ENCODE results near the gene PFN3.
"Not testable (repeated sequence)": the region's sequence is repeated elsewhere in the genome, so short reads cannot be mapped to it uniquely, and the experiment has no call there.

PFN3 gene

GRCh38 chr5:177425801-177426565 is 25.5 kb upstream of the PFN3 start:
- peak; percentile 99 for DNase-seq (ENCODE audit: low read depth, low spot score)

DNA sequence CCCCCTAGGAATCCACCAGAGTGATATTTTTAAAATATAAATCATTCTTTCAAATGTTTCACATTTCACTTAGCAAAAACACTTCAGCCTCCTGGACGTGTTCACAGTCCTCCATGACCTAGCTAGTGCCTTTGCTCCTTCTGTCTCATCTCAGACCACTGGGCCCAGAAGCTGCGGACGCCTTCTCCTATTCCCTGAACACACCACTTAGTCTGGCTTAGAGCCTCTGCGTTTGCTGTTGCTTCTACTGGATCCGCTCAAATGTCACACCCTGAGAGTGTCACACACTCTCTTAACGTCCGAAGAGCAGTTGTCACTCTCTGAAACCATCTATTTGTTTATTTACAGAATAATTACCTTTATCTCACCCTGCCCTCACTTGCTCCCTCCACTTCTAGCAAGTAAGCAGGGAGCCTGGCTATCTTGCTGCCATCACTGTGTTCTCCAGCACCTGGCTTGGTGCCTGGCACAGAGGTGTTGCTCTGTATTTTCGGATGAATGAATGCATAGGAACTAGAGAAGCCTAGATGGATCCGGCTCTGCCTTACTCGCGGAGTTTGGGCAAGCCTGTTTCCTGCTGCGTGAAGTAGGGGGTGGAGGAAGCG is 24.8 kb upstream of the PFN3 start:
- no peak for DNase-seq (ENCODE audit: low read depth, low spot score)

DNA sequence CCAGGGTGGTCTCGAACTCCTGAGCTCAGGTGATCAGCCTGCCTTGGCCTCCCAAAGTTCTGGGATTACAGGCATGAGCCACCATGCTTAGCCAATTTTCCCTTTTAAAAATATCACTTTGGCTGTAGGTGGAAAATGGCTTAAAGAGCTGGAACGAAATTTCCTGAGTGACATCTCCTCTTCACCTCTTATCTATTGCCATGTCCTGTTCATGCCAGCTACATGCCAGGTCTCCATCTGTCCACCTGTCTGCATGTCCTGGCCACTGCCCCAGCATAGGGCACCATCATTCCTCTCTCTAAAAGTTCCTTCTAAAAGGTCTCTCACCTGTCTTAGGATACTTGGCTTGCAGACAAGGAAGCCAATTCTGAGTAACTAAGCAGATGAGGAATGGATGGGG is 23.2 kb upstream of the PFN3 start:
- DNase-seq (ENCODE audit: low read depth, low spot score), result no peak

DNA sequence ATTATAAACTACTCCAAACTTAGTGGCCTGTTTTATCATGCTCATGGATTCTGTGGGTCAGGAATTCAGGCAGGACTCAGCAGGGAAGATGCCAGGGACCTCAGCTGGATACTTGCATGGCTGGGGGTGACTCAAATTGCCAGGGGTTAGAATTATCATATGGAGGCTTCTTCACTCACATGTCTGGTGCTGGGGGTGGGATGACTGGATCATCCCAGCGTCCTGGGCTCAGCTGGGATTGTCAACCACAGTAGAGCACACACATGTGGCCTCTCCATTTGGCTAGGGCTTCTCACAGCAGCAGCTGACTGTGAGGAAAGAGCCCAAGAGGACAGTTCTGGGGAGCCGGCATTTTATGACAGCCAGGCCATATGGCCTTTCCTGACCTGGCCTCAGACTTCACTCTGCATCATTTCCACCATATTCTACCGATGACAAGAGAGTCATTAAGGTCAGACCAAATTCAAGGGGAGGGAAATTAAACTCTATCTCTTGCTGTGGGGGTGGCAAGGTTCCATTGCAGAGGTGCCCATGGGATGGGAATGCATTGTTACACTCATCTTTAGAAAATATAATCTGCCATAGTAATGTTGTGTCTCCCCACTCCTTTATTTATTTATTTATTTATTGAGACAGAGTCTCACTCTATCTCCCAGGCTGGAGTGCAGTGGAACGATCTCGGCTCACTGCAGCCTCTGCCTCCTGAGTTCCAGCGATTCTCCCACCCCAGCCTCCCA is 20.8 kb upstream of the PFN3 start:
- DNase-seq (ENCODE audit: low read depth, low spot score), result no peak

GRCh38 chr5:177420472-177420871 is 20.0 kb upstream of the PFN3 start:
- not testable (repeated sequence) for DNase-seq (ENCODE audit: low read depth, low spot score)

- DNase-seq (ENCODE audit: low read depth, low spot score), result no peak
Observed at GRCh38 chr5:177419046-177419445, 18.6 kb upstream of the PFN3 start.

DNA sequence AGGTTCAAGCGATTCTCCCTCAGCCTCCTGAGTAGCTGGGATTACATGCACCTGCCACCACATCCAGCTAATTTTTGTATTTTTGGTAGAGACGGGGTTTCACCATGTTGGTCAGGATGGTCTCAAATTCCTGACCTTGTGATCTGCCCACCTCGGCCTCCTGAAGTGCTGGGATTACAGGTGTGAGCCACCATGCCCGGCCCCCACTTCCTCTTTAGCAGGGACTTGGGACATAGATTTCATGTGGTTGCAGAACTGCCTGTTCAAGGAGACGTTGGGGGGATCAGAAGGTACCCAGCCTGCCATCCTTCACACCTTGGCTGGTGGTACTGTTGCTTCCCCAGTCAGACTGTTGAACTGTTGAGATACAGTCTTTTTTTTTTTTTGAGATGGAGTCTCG is 16.6 kb upstream of the PFN3 start:
- DNase-seq (ENCODE audit: low read depth, low spot score), result not testable (repeated sequence)

DNA sequence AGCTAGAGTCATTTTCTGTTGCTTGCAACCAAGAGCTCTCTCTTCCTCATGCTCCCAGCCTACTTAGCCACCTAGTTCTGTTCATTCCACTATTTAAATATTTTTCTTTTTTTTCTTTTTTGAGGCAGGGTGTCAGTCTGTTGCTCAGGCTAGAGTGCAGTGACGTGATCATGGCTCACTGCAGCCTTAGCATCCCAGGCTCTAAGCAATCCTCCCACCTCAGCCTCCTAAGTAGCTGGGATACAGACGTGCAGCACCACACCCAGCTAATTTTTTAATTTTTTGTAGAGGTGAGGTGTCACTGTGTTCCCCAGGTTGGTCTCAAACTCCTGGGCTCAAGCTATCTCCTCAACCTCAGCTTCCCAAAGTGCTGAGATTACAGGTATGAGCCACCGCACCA is 14.0 kb upstream of the PFN3 start:
- no peak for DNase-seq (ENCODE audit: low read depth, low spot score)

GRCh38 chr5:177412603-177413233 is 12.3 kb upstream of the PFN3 start:
- DNase-seq (ENCODE audit: low read depth, low spot score), result no peak

DNA sequence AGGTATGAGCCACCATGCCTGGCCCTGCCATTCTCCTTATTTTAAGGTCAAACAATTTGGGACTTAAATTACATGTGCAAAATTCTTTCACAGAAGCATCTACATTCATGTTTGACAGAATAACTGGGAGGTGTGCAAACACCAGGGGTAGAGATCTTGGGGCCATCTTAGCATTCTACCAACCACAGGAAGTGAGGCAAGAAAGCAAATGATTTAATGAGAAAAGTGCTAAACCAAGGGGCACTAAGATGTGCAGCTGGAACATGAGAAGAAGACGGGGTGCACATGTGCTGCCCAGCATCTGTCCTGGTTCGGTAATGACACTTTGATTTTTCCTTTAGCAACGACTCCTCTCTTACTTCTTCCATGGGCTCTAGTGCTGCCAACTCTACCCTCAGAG is 10.1 kb upstream of the PFN3 start:
- DNase-seq (ENCODE audit: low read depth, low spot score), result no peak

GRCh38 chr5:177409043-177409801 is 8.8 kb upstream of the PFN3 start, which contains the start of gene F12:
TSS of gene F12 (minus strand) at chr5:177409564. CDS start at chr5:177409527, 37 bp downstream.
- DNase-seq (ENCODE audit: low read depth, low spot score), result no peak

GRCh38 chr5:177405805-177406204 is 5.3 kb upstream of the PFN3 start:
- no peak for DNase-seq (ENCODE audit: low read depth, low spot score)

GRCh38 chr5:177405312-177405711 is 4.9 kb upstream of the PFN3 start:
- DNase-seq (ENCODE audit: low read depth, low spot score), result no peak

GRCh38 chr5:177404641-177405179 is 4.2 kb upstream of the PFN3 start:
- no peak for DNase-seq (ENCODE audit: low read depth, low spot score)

GRCh38 chr5:177403792-177404640 is 3.6 kb upstream of the PFN3 start:
- DNase-seq (ENCODE audit: low read depth, low spot score), result no peak

- no peak for DNase-seq (ENCODE audit: low read depth, low spot score)
Observed at GRCh38 chr5:177403102-177403791, 2.8 kb upstream of the PFN3 start.

GRCh38 chr5:177402271-177403043 is 2.0 kb upstream of the PFN3 start:
- peak; percentile 82 for DNase-seq (ENCODE audit: low read depth, low spot score)

GRCh38 chr5:177397875-177398390 is 2.5 kb downstream of the PFN3 start:
- DNase-seq (ENCODE audit: low read depth, low spot score), result no peak

DNA sequence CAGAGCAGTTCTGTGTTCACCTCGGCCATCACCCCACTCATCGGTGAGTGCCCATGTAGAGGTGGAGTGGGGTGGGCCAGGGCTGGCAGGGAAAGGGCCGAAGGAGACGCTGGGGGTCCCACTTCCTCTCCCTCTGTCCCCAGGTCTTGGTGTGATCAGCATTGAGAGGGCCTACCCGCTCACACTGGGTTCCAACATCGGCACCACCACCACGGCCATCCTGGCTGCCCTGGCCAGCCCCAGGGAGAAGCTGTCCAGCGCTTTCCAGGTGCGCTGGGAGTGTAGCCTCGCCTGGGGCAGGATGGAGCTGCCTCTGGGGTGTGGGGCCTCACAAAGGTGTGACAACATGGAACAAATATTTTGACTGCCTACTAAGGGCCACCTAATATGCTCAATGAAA is 3.7 kb downstream of the PFN3 start:
- no peak for DNase-seq (ENCODE audit: low read depth, low spot score)
